Measurements from ENCODE around the gene RGL2.
"Not testable (repeated sequence)": the region's sequence is repeated elsewhere in the genome, so short reads cannot be mapped to it uniquely, and the experiment has no call there.

Gene RGL2

DNA sequence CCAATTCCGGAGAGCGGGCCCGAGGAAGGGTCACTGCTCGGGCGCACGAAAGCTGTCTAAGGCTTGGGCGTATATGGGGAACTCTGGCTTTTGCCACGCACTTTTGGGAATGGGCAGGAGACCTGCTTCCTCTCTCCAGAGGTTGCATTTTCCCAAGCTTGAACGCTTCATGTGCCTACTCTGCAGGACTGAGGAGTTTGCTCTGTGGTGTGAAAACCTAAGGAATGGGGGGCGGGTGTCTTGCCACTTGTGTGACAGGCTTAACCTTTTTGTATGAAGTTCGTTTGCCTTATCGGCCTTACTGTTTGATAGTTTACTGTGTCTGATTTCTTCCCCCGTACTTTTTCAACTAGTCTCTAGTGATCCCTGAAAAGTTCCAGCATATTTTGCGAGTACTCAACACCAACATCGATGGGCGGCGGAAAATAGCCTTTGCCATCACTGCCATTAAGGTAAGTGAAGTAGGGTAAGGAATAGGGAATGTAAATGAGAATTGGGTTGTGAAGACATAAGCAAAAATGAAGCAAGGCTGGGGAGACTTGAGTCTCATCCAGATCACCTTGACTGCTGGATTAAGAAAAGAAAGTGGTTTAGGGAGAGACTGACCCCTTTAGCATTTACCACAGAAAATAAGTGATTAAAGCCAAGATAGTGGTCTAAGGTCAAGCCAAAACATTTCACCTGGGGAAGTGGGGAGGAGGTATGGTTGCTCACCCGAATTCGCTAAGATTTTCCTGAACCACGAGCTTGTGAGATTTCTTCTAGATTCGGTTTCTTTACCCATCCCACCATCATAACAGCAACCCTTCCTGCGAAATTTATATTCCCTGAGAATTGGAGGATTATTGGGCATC, 26.2 kb downstream of the RGL2 start:
- no peak for DNase-seq

DNA sequence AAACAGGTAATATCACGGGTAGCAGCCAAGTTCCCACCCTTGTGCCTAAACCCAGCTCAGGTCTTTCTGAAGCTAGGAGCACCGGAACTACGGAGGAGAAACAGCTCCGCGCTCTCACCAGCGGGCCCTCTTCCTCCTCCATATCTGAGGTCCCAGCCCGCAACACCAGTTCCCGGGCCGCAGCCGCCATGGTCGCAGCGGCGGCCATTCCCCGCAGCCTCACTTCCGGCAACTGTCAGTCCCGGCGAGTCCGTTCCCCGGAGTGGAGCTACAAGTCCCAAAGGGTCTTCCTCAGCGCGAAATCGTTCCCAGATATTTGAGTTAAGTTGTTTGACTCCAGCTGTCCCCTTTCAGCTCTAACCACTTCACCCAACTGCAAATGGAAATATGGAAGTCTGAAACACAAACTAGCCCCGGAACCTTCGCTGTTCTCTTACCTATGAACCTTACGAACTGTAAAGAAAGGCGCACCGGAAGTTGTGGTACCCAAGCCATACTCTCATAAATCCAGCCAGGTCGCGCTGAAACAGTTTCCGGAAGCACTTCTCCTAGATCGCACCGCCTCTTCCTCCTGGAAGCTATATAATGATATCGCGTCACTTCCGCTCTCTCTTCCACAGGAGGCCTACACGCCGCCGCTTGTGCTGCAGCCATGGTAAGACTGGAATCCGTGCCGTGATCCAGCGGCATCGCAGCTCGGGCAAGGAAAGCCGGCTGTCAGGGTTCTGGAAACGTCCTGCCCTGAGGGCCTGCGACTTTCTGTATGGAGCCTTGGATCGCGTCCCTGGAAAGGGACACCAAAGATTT, 27.1 kb downstream of the RGL2 start, which contains the start of the genes RPS18 and VPS52:
RPS18 (plus strand) TSS at position 608 of the 807 bp plus-strand sequence; CDS start at position 653, 45 bp downstream.
VPS52 (minus strand) TSS at position 409 of the 807 bp plus-strand sequence; CDS start at position 208, 201 bp downstream.
- peak; percentile 98 for DNase-seq

DNA sequence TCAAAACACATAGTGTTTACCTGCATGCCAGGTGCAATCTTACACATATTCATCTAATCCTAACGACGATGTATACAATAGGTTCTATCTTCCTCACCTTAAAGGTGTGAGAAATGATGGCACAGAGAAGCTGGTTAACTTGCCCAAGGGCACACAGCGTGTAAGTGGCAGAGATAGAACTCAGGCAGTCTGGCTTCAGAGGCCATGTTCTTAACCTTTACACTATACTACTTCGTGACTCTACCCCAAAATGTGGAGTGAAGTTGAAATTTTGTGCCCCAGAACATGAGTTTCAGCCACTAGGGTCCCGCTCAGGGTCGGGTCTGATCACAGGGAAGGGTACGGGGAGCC, 27.6 kb downstream of the RGL2 start:
- no peak for DNase-seq

DNA sequence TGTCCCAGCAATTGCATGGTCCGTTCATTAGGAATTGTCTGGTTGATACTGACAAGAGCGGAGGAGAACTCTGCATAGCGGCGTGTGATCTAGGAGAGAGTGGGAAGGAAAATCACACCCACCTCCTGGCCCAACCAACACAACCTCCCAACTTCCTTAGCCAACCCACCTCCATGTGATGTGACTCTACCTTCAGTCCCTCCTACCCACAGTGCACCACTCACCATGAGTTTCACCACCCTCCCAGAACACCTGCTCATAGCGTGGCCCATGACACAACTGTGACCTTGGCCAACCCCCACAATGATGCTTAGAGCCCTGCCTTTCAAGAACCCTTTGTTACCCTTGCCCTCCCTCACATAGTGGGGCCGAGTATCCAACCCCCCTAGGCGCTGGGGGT, 34.7 kb downstream of the RGL2 start:
- no peak for DNase-seq

DNA sequence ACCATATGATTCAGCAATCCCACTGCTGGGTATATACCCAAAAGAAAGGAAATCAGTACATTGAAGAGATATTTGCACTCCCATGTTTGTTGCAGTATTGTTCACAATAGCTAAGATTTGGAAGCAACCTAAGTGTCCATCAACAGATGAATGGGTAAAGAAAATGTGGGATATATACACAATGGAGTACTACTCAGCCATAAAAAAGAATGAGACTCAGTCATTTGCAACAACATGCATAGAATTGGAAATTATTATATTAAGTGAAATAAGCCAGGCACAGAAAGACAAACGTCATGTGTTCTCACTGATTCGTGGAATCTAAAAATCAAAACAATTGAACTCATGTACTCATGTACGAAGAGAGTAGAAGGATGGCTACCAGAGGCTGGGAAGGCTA, 36.3 kb downstream of the RGL2 start:
- DNase-seq = not testable (repeated sequence)

DNA sequence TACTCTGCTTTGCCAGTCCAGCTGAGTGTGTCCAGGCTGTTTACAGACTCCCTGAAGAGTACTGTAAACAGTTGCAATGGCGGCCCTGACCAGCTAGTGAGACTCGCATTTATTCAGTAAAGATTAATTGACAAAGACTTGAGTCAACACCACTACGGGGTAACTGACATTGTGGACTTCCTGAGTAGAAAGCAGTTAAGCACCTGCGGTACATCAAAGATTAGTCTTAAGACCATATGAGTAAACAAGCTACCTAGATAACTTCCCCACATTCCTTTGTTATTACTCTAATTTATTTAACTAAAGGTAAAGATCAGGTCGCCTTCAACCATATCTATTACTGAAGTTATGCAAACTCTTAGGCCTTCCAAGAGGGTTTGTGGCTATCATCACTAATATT, 39.7 kb downstream of the RGL2 start:
- no peak for DNase-seq

DNA sequence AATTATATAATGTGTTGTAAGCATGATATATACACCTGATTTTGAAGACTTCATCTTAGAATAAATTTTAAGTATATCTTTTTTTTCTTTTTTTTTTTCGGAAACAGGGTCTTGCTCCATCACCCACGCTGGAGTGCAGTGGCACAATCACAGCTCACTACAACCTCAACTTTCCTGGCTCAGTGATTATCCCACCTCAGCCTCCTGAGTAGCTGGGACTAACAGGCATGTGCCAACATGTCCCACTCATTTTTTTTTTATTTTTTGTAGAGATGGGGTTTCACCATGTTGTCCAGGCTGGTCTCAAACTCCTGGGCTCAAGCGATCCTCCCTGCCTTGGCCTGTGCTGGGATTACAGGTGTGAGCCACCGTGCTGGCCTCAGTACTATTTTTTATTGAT, 44.2 kb downstream of the RGL2 start:
- no peak for DNase-seq

DNA sequence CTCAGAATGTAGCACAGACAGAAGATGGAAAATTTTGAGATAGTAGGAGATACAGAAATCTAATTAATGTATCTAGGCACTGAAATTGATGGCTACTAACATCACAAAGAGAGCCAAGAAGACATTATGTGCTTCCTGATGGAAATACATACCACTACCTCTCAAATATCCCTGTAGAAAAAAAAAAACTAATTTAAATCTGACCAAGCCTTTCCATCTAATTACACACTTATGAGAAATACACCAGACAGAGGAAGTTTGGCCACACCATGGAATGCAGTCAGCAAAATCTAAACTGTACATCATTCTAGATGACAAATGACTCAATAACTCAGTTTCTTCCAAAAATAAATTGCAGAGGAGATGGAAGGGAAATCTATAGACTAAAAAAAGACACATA, 46.0 kb downstream of the RGL2 start:
- DNase-seq = no peak

DNA sequence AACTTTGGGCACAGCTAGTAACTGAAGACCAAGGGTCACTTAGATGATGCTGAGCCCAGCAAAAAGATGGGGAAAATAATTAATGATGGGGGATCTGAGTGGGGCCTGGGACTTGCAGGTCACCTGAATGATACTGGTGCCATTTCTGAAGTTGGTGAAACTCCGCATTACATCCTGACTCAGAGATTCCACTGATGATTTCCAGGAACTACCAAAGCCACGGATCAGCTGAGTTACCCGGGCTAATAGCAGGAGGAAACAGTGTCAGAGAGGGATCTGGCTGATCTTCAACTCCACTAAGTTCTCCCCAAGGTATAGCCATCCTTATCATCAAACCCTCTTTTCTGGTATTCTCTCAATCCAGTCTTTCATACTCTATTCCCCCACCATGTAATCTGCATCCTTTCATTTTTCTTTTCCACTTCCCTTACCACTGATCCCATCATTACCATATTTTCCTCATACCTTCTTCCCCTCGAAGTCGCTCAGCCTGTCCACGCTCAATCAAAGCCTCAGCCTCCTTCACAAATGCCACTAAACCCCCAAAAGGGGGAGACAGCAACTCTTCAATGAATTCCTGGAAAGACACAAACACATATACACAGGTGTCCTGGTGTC, 47.2 kb downstream of the RGL2 start:
- no peak for DNase-seq

DNA sequence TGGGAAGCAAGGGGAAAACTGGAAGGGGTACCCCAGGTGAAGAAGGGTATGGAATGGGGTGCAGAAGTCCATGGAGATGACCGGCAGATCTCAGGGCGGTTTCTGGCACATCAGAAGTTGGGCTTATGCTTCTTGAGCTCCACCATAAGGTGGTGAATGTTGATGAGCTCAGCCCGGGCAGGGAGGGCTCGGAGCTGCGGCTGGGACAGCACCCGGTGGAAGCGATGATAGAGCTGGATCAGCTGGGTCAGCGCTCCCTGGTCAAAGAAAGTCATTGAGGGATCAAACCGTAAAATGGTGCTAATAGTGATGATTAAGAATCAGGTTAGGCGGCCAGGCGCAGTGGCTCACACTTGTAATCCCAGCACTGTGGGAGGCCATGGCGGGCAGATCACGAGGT, 48.0 kb downstream of the RGL2 start:
- DNase-seq = no peak

DNA sequence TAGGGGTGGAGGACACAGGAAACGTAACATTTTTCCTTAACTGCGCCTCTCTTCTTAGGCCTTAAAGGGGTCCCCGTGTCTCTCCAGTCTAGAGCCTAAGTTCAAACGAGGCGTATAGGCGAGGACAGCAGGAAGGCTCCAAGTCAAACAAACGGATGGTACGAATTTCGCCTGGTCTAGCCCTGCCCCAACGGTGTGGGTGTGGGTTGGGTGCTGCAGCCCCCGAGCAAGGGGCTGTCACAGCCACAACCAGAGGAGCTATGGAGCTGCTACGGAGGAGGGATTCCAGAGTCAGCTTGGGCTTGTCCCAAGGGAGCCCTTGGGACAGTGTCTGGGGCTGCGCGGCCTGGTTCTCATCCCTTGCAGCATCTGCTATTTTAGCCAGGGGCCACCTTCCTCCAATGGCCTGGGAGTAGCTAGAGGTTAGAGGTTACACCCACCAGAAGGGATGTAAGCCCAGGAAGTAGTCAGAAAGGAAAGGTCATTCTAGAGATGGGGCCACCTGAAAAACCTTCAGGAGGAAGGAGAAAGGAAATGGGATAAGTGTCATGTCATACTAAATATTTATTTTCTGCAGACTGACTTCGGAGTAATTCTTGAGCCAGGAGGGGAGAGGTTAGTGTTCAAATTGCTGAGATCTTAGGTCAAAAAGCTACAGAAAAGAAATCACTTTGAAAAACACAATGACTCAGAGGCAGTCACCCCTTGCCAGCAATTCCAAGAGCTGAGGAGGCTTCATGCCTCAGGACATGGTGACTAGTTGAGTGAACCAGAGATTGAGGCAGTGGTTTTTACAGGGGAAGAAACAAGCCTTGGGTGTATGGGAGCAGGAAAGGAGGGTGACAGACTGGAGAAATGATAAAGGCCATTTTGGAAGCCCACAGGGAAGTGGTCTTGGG, 48.8 kb downstream of the RGL2 start:
- no peak for DNase-seq

DNA sequence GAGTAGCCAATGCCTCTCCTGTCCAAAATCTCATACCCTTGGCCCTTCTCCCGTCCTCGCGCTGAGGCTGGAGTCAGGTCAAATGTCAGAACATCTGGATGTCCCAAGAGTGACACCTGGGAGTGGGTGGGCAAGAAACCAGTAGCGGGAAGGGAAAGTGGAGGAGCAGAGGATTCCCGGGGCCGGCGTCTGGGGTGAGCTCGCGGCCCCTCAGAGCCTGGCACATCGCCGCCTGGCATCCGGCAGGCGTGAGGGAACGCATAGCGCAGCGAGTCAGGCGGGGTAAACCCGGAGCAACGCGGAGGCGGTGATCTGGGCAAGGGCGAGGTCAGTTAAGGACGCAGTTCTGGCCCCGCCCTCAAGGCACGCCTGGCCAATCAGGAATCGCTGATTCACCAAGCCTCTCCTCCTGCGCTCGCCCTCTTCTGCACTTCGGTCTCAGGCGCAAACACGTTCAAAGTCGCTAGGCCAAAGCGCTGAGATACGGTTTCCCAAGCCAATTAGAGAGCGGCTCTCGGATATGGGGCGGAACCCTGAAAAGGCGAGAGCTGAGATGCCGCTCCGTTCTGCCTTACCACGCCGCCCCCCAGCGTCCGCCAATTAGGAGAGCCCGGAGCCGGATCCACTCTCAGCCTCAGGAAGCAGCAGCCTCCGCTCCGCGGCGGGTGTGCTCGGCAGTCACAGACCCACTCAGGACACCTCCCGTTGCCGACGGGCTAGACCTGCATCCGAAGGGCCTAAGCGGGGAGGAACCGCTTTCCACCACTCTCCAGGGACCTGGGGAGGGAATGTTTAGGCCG, 49.6 kb downstream of the RGL2 start:
- peak; percentile 95 for DNase-seq

DNA sequence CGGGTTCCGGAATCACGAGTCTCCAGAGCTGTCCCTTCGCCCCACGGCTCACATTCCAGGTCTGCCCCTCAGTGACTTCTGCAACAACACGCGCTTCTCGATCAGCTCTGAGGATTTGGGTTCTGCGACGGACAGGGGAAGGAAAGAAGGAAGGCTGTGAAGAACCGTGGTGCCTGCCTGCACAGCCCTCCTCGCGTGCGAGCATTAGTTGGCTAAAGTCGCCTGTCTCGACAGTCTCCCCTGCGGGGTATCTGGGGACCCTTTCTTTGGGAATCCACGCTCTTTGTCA, 50.2 kb downstream of the RGL2 start:
- DNase-seq = peak; percentile 28

DNA sequence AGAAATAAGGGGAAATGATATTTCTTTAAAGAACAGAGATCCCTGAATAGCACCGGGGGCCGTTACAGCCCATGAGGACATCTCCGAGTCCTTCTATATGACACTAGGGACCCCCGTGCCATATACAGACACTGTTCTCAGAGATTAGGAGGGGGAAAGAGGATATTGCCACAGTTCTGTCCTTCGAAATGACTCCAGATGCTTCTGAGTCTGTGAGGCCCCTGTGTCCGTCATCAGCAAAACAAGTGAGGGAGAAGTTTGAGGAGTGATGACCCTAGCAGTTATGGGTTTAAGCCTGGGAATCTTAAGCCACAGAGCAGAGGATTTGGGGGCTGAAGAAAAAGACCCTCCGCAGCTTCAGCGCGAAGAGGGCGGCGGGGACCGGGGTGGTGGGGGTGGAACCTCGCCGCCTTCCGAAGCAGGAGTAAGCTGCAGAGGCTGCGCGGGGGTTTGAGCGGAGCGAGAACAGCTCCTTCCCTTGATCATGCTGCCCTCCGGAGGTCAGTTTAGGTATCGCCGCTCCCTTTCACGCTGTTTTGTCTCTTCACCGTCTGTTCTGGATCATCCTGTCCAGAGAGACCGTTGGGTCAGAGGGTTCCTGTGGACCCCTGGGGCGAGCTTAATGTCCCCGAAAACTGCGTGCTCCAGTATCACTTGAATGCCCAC, 50.6 kb downstream of the RGL2 start:
- peak; percentile 70 for DNase-seq

DNA sequence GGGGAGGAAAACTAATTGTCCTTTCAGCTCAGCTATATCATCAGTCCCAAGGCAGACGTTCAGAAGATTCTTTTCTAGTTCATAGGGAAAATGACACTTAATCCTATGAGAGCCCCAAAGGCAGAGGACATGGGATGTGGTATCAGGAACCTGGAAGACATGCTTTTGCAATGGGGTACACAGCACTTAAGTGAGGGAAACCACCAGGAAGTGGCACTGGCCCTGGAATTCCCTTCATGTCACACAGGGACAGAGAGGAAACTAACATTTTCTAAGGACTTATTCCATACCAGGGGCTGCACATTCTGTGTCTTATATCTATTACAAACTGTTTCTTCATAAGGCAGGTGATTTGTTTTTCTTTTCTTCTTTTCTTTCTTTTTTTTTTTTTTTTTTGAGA, 55.3 kb downstream of the RGL2 start:
- no peak for DNase-seq

DNA sequence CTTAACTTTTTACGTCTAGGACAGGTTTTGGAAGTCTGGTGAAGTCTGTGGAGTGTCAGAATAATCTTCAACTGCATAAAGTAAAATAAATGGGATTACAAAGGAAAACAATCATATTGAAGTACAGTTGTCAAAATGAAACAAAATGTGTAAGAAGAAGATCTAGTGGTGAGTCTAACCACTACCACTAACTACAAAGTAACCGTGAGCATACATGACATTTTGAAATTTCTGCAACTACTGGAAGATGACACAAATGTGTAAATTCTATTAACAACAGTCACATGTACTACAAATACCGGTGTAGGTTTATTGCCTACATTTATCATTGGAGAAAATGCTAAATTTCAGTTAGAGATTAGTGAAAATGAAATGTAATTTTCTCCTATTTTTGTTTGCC, 56.8 kb downstream of the RGL2 start:
- no peak for DNase-seq

All from NCI-H2029 treated with DMSO at 0.1 percent for 48 hours (cell line).